IMR-90 (cell line): Measurements from ENCODE around the gene COPA.

ENCODE experiments used
- CEBPB ChIP-seq: IDR thresholded peaks from 2 replicates; pipeline ENCODE4 v1.6.1; 2012; ENCODE audit warnings: low read depth, low read length, improper control_type of control experiment
- CTCF ChIP-seq: conservative IDR thresholded peaks from 2 replicates; pipeline ENCODE4 v1.5.1; 2012; ENCODE audit warnings: mild to moderate bottlenecking, low read depth, low read length, improper control_type of control experiment
- ELK1 ChIP-seq: fragments of 150-350 bp; IDR thresholded peaks from 2 replicates; pipeline ENCODE4 v1.6.1; 2016; ENCODE audit warnings: low read depth, mild to moderate bottlenecking, low read length, moderate library complexity, borderline replicate concordance
- POLR2A ChIP-seq: IDR thresholded peaks from 2 replicates; pipeline ENCODE4 v1.6.1; 2012; ENCODE audit warnings: mild to moderate bottlenecking, low read depth, low read length
- USF2 ChIP-seq: fragments of 150-350 bp; IDR thresholded peaks from 2 replicates; pipeline ENCODE4 v1.6.1; 2017; ENCODE audit warnings: mild to moderate bottlenecking, antibody characterized with exemption, low read length, low read depth

- no peak for TF ChIP-seq POLR2A
- TF ChIP-seq USF2 = no peak
- TF ChIP-seq CTCF = no peak
- no peak for TF ChIP-seq ELK1
- no peak for TF ChIP-seq CEBPB
Observed at GRCh38 chr1:160361814-160362167, 18.7 kb upstream of the COPA start.
